HepG2 (cell line): Measurements from ENCODE around the gene RAB15. TPM values are rescaled to one million over a fixed set of nuclear protein-coding genes. Genes with fewer than 3 reads are reported as not detected.

Experiments
- ELF3 ChIP-seq: IDR thresholded peaks from 2 replicates; pipeline ENCODE4 v1.6.1; 2016; ENCODE audit warnings: missing genetic modification reagents, missing compliant biosample characterization
- GABPB1 ChIP-seq: IDR thresholded peaks from 2 replicates; pipeline ENCODE4 v1.6.1; 2016; ENCODE audit warnings: mild to moderate bottlenecking, missing genetic modification reagents, moderate library complexity, missing compliant biosample characterization
- HOXA5 ChIP-seq: sonication (generic); formaldehyde crosslinking; IDR thresholded peaks from 2 replicates; pipeline ENCODE4 v1.4.0; 2020; ENCODE audit warnings: missing genetic modification reagents
- KLF9 ChIP-seq: IDR thresholded peaks from 2 replicates; pipeline ENCODE4 v1.6.1; 2016; ENCODE audit warnings: low read depth
- MXD4 ChIP-seq: IDR thresholded peaks from 2 replicates; pipeline ENCODE4 v1.6.1; 2016; ENCODE audit warnings: mild to moderate bottlenecking, missing biosample characterization, missing genetic modification reagents
- MYNN ChIP-seq: sonication (generic); formaldehyde crosslinking; IDR thresholded peaks from 2 replicates; pipeline ENCODE4 v1.4.0; 2020; ENCODE audit warnings: mild to moderate bottlenecking, low read depth, missing genetic modification reagents
- POGZ ChIP-seq: sonication (generic); formaldehyde crosslinking; IDR thresholded peaks from 2 replicates; pipeline ENCODE4 v1.4.0; 2020; ENCODE audit warnings: mild to moderate bottlenecking, missing genetic modification reagents
- PRMT3 ChIP-seq: sonication (generic); formaldehyde crosslinking; IDR thresholded peaks from 2 replicates; pipeline ENCODE4 v1.8.1; 2022; ENCODE audit warnings: low read depth, mild to moderate bottlenecking, moderate library complexity, missing genetic modification reagents, borderline replicate concordance
- SAFB2 ChIP-seq: sonication (generic); formaldehyde crosslinking; IDR thresholded peaks from 2 replicates; pipeline ENCODE4 v1.5.1; 2020; ENCODE audit warnings: missing genetic modification reagents, low read depth, mild to moderate bottlenecking, borderline replicate concordance
- SRSF4 ChIP-seq: fragments of 200-400 bp; formaldehyde crosslinking; IDR thresholded peaks from one replicate; pipeline ENCODE4 v1.6.1; 2018; ENCODE audit warnings: mild to moderate bottlenecking, low read depth, low read length, moderate library complexity; ENCODE audit not compliant: poor library complexity, severe bottlenecking
- ZBTB8A ChIP-seq: sonication (generic); formaldehyde crosslinking; IDR thresholded peaks from 2 replicates; pipeline ENCODE4 v1.4.0; 2020; ENCODE audit warnings: mild to moderate bottlenecking, low read depth, missing genetic modification reagents, borderline replicate concordance
- ZIK1 ChIP-seq: sonication (generic); formaldehyde crosslinking; IDR thresholded peaks from 2 replicates; pipeline ENCODE4 v1.5.0; 2020; ENCODE audit warnings: mild to moderate bottlenecking, low read depth, missing genetic modification reagents, borderline replicate concordance
- ZNF180 ChIP-seq: sonication (generic); formaldehyde crosslinking; IDR thresholded peaks from 2 replicates; pipeline ENCODE4 v1.4.0; 2020; ENCODE audit warnings: low read depth, missing genetic modification reagents, borderline replicate concordance
- ZNF562 ChIP-seq: sonication (generic); formaldehyde crosslinking; IDR thresholded peaks from 2 replicates; pipeline ENCODE4 v1.8.0; 2022; ENCODE audit warnings: missing genetic modification reagents, borderline replicate concordance
- ZNF709 ChIP-seq: sonication (generic); formaldehyde crosslinking; IDR thresholded peaks from 2 replicates; pipeline ENCODE4 v1.5.0; 2020; ENCODE audit warnings: mild to moderate bottlenecking, missing genetic modification reagents
- ZNF777 ChIP-seq: sonication (generic); formaldehyde crosslinking; IDR thresholded peaks from 2 replicates; pipeline ENCODE4 v1.4.0; 2020; ENCODE audit warnings: missing genetic modification reagents
- ZNF788 ChIP-seq: sonication (generic); formaldehyde crosslinking; IDR thresholded peaks from 2 replicates; pipeline ENCODE4 v1.5.0; 2020; ENCODE audit warnings: mild to moderate bottlenecking, missing genetic modification reagents, borderline replicate concordance
- polyA plus RNA-seq, 8 experiments: library from polyadenylated mRNA; depleted of rRNA in 3 of 8; stranded (reverse) in 7 of 8; unstranded in 1 of 8; fragments of >200 nt; fragmentation: Illumina TruSeq in 4 of 8; extraction: Trizol in 4 of 8; gene quantifications; 2 replicates each; pipeline versions ENCODE4 v1.2.1 to v1.2.3, GENCODE V29; 2011 to 2016; ENCODE audit warnings: low read depth in 4 of 8, missing spikeins in 1 of 8, mixed read lengths in 1 of 8; ENCODE audit not compliant: insufficient read depth in 1 of 8
- total RNA-seq, 5 experiments: library from RNA; depleted of rRNA; stranded (reverse); fragments of >200 nt; fragmentation: Illumina TruSeq; extraction: Trizol; gene quantifications; 2 replicates each; pipeline ENCODE4 v1.2.3, GENCODE V29; 2016; ENCODE audit warnings: low read depth in 1 of 5
- TF ChIP-seq, protein P1 (sequence below): sonication (generic); formaldehyde crosslinking; IDR thresholded peaks from 2 replicates; pipeline ENCODE4 v1.5.1; 2020; ENCODE audit warnings: mild to moderate bottlenecking, missing genetic modification reagents, borderline replicate concordance
- TF ChIP-seq, protein P2 (sequence below): sonication (generic); formaldehyde crosslinking; IDR thresholded peaks from 2 replicates; pipeline ENCODE4 v1.4.0; 2020; ENCODE audit warnings: mild to moderate bottlenecking, missing genetic modification reagents
- TF ChIP-seq, protein P3 (sequence below): sonication (generic); formaldehyde crosslinking; IDR thresholded peaks from 2 replicates; pipeline ENCODE4 v1.4.0; 2020; ENCODE audit warnings: mild to moderate bottlenecking, low read depth, missing genetic modification reagents

The RAB15 gene
- total and polyA plus RNA-seq, 2 of the 13 experiments (the other 11 are each of a cell fraction or from before 2014, with no cell fraction given) = 7.4 to 18.5 TPM

DNA sequence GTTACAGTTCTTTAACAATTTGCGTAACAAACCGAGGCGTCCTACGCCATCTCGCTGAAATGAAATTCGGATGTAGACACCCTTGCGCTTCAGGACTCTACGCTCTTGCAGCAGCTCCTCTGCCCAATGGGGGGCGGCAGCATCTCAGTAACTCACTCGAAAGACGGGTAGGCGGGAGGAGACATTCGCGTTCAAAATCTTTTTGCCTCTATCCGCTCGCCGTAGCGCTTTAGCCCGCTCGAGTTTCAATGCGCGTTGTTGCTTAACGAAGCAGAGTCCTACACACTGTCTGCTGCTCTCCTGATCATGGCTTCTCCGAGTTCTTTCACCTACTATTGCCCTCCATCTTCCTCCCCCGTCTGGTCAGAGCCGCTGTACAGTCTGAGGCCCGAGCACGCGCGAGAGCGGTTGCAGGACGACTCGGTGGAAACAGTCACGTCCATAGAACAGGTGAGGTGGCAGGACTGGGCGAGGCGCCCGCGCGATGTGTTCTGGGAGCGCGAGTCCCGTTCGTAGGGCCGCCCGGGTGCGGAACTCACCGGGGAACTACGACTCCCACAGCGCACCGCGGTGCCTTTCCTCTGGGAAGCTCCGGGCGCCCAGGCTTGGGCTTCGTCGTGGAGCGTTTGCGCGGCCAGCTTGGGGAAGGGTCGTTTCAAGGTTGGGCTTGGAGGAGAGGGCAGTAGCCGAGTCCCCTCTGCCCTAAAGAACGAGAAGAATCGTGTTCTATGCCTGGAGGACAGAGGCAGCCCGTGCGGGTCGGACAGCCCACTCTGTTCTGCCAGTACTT, 14.7 kb upstream of the RAB15 start, which contains the start of gene FNTB (continued):
- TF ChIP-seq, protein P1, sequence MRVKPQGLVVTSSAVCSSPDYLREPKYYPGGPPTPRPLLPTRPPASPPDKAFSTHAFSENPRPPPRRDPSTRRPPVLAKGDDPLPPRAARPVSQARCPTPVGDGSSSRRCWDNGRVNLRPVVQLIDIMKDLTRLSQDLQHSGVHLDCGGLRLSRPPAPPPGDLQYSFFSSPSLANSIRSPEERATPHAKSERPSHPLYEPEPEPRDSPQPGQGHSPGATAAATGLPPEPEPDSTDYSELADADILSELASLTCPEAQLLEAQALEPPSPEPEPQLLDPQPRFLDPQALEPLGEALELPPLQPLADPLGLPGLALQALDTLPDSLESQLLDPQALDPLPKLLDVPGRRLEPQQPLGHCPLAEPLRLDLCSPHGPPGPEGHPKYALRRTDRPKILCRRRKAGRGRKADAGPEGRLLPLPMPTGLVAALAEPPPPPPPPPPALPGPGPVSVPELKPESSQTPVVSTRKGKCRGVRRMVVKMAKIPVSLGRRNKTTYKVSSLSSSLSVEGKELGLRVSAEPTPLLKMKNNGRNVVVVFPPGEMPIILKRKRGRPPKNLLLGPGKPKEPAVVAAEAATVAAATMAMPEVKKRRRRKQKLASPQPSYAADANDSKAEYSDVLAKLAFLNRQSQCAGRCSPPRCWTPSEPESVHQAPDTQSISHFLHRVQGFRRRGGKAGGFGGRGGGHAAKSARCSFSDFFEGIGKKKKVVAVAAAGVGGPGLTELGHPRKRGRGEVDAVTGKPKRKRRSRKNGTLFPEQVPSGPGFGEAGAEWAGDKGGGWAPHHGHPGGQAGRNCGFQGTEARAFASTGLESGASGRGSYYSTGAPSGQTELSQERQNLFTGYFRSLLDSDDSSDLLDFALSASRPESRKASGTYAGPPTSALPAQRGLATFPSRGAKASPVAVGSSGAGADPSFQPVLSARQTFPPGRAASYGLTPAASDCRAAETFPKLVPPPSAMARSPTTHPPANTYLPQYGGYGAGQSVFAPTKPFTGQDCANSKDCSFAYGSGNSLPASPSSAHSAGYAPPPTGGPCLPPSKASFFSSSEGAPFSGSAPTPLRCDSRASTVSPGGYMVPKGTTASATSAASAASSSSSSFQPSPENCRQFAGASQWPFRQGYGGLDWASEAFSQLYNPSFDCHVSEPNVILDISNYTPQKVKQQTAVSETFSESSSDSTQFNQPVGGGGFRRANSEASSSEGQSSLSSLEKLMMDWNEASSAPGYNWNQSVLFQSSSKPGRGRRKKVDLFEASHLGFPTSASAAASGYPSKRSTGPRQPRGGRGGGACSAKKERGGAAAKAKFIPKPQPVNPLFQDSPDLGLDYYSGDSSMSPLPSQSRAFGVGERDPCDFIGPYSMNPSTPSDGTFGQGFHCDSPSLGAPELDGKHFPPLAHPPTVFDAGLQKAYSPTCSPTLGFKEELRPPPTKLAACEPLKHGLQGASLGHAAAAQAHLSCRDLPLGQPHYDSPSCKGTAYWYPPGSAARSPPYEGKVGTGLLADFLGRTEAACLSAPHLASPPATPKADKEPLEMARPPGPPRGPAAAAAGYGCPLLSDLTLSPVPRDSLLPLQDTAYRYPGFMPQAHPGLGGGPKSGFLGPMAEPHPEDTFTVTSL = no peak
- no peak; the same call in 1 of the 2 replicates for TF ChIP-seq ZNF788 (CRISPR knock-in tag)
- no peak for TF ChIP-seq KLF9
- TF ChIP-seq, protein P2, sequence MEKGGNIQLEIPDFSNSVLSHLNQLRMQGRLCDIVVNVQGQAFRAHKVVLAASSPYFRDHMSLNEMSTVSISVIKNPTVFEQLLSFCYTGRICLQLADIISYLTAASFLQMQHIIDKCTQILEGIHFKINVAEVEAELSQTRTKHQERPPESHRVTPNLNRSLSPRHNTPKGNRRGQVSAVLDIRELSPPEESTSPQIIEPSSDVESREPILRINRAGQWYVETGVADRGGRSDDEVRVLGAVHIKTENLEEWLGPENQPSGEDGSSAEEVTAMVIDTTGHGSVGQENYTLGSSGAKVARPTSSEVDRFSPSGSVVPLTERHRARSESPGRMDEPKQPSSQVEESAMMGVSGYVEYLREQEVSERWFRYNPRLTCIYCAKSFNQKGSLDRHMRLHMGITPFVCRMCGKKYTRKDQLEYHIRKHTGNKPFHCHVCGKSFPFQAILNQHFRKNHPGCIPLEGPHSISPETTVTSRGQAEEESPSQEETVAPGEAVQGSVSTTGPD (CRISPR knock-in tag) = no peak
- no peak for TF ChIP-seq ZNF562
- TF ChIP-seq ZBTB8A (CRISPR knock-in tag) = no peak
- 0 out of 2 replicates have a peak, but pooled peaks have one; percentile 70 for TF ChIP-seq HOXA5 (CRISPR knock-in tag)
- TF ChIP-seq PRMT3 (CRISPR knock-in tag) = no peak; the same call in 1 of the 2 replicates
- no peak for TF ChIP-seq ZIK1
- TF ChIP-seq ZNF709 = peak; percentile 90; the same call in 1 of the 2 replicates
- peak; percentile 89 for TF ChIP-seq MXD4 (CRISPR knock-in tag)
- TF ChIP-seq ZNF180 (CRISPR knock-in tag) = no peak
- TF ChIP-seq ZNF777 (CRISPR knock-in tag) = peak; percentile 96
- no peak; the same call in 1 of the 2 replicates for TF ChIP-seq SAFB2
- peak; percentile 47 for TF ChIP-seq ELF3
- TF ChIP-seq, protein P3, sequence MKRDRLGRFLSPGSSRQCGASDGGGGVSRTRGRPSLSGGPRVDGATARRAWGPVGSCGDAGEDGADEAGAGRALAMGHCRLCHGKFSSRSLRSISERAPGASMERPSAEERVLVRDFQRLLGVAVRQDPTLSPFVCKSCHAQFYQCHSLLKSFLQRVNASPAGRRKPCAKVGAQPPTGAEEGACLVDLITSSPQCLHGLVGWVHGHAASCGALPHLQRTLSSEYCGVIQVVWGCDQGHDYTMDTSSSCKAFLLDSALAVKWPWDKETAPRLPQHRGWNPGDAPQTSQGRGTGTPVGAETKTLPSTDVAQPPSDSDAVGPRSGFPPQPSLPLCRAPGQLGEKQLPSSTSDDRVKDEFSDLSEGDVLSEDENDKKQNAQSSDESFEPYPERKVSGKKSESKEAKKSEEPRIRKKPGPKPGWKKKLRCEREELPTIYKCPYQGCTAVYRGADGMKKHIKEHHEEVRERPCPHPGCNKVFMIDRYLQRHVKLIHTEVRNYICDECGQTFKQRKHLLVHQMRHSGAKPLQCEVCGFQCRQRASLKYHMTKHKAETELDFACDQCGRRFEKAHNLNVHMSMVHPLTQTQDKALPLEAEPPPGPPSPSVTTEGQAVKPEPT (CRISPR knock-in tag) = peak; percentile 89; the same call in 1 of the 2 replicates
- peak; percentile 74; the same call in 1 of the 2 replicates for TF ChIP-seq MYNN
- peak; percentile 90 for TF ChIP-seq GABPB1 (CRISPR knock-in tag)
- TF ChIP-seq SRSF4 = no peak
- TF ChIP-seq POGZ (CRISPR knock-in tag) = peak; percentile 89
